ENCODE data around the gene MASP2. TPM values are rescaled to one million over a fixed set of nuclear protein-coding genes. Genes with fewer than 3 reads are reported as not detected.

MASP2 gene
- total RNA-seq, 2 experiments from 2014 or later, result 0.38 TPM; not detected in 1

GRCh38 chr1:11031624-11032262, 15.3 kb downstream of the MASP2 start:
- TF ChIP-seq CTCF (conservative IDR thresholded peaks at IDR 0.05; ENCODE audit: low read length) (no peak), EZH2phosphoT487 (IDR thresholded peaks at IDR 0.05; ENCODE audit: borderline replicate concordance, low read depth, low read length) (no peak)
- no peaks in the 10 kb centered on the region for H3K9me2 ChIP-seq (ENCODE audit: insufficient read depth, low read length)
- CTCF ChIA-PET (ENCODE audit: unreplicated experiment), result no interaction called here
- H3K36me3 ChIP-seq (ENCODE audit: insufficient read depth, low read length), result peaks cover 31% of the 10 kb centered on the region
- DNase-seq (ENCODE audit: low spot score), result no peak
- no TSS peak for BruUV-seq (replicated peaks)
- H3K4me2 ChIP-seq (ENCODE audit: low read length), result no peak overlapping the region
- POLR2A ChIA-PET, result no interaction called here
- no peaks in the 10 kb centered on the region for H3K79me2 ChIP-seq (ENCODE audit: insufficient read depth, low read depth, low read length)
- H3K27ac ChIP-seq (ENCODE audit: low read depth, low read length, poor library complexity, severe bottlenecking), result no peak overlapping the region
- no peak overlapping the region for H3K4me3 ChIP-seq (ENCODE audit: low read depth, low read length, poor library complexity, severe bottlenecking)
- H3K4me1 ChIP-seq (ENCODE audit: insufficient read depth, low read length, poor library complexity, severe bottlenecking), result no peaks in the 10 kb centered on the region
- H4K20me1 ChIP-seq (ENCODE audit: insufficient read depth, low read length), result no peaks in the 10 kb centered on the region
- intact Hi-C loops (cut with micrococcal nuclease; ENCODE audit: unreplicated experiment), result loop anchor here (10.0 kb wide), 1 partner anchor 213 kb away; no protein-coding TSS in a partner anchor
- H3K9me3 ChIP-seq (ENCODE audit: low read length), result no peaks in the 10 kb centered on the region
- no peak overlapping the region for H2AFZ ChIP-seq (ENCODE audit: low read length)

GRCh38 chr1:11030865-11031264, 16.2 kb downstream of the MASP2 start:
- Histone ChIP-seq H3K36me3 (ENCODE audit: insufficient read depth, low read length) (peaks cover 40% of the 10 kb centered on the region), H2AFZ (ENCODE audit: low read length) (no peak overlapping the region), H4K20me1 (ENCODE audit: insufficient read depth, low read length) (peaks cover 4% of the 10 kb centered on the region; the same call in 1 of the 2 replicates), H3K9me2 (ENCODE audit: insufficient read depth, low read length) (no peaks in the 10 kb centered on the region), H3K4me3 (ENCODE audit: low read depth, low read length, poor library complexity, severe bottlenecking) (no peak overlapping the region), H3K27ac (ENCODE audit: low read depth, low read length, poor library complexity, severe bottlenecking) (no peak overlapping the region), H3K4me1 (ENCODE audit: insufficient read depth, low read length, poor library complexity, severe bottlenecking) (no peaks in the 10 kb centered on the region), H3K79me2 (ENCODE audit: insufficient read depth, low read depth, low read length) (no peaks in the 10 kb centered on the region; the same call in 1 of the 2 replicates), H3K9me3 (ENCODE audit: low read length) (no peaks in the 10 kb centered on the region), H3K4me2 (ENCODE audit: low read length) (no peak overlapping the region)
- ChIA-PET CTCF (ENCODE audit: unreplicated experiment) (no interaction called here), POLR2A (no interaction called here)
- intact Hi-C loops (cut with micrococcal nuclease; ENCODE audit: unreplicated experiment), result loop anchor here (10.0 kb wide), 1 partner anchor 214 kb away; no protein-coding TSS in a partner anchor
- no peak for TF ChIP-seq EZH2phosphoT487 (IDR thresholded peaks at IDR 0.05; ENCODE audit: borderline replicate concordance, low read depth, low read length)
- no peak for TF ChIP-seq CTCF (conservative IDR thresholded peaks at IDR 0.05; ENCODE audit: low read length)
- no peak for DNase-seq (ENCODE audit: low spot score)
- no TSS peak for BruUV-seq (replicated peaks)

- Histone ChIP-seq H3K4me1 (ENCODE audit: insufficient read depth, low read length, poor library complexity, severe bottlenecking) (no peaks in the 10 kb centered on the region), H3K9me2 (ENCODE audit: insufficient read depth, low read length) (no peaks in the 10 kb centered on the region), H3K4me2 (ENCODE audit: low read length) (no peak overlapping the region), H4K20me1 (ENCODE audit: insufficient read depth, low read length) (peaks cover 9% of the 10 kb centered on the region; the same call in 1 of the 2 replicates), H3K27ac (ENCODE audit: low read depth, low read length, poor library complexity, severe bottlenecking) (no peak overlapping the region), H3K9me3 (ENCODE audit: low read length) (no peaks in the 10 kb centered on the region), H3K36me3 (ENCODE audit: insufficient read depth, low read length) (peaks cover 68% of the 10 kb centered on the region), H3K79me2 (ENCODE audit: insufficient read depth, low read depth, low read length) (no peaks in the 10 kb centered on the region; the same call in 1 of the 2 replicates), H3K4me3 (ENCODE audit: low read depth, low read length, poor library complexity, severe bottlenecking) (no peak overlapping the region), H2AFZ (ENCODE audit: low read length) (no peak overlapping the region)
- ChIA-PET CTCF (ENCODE audit: unreplicated experiment) (no interaction called here), POLR2A (no interaction called here)
- intact Hi-C loops (cut with micrococcal nuclease; ENCODE audit: unreplicated experiment), result no loop called here
- DNase-seq (ENCODE audit: low spot score), result no peak
- BruUV-seq (replicated peaks), result no TSS peak
- no peak for TF ChIP-seq CTCF (conservative IDR thresholded peaks at IDR 0.05; ENCODE audit: low read length)
- no peak for TF ChIP-seq EZH2phosphoT487 (IDR thresholded peaks at IDR 0.05; ENCODE audit: borderline replicate concordance, low read depth, low read length)
Observed at GRCh38 chr1:11028018-11028417, 19.0 kb downstream of the MASP2 start.
